ENCODE results near the gene CD55. TPM values are rescaled to one million over a fixed set of nuclear protein-coding genes. Genes with fewer than 3 reads are reported as not detected.
A peak's percentile ranks its signal among the peaks of the same experiment; 100 is the strongest.

Gene CD55
- total RNA-seq, 1 experiment from 2014 or later = 17.3 TPM

GRCh38 chr1:207404849-207405525 is 83.5 kb downstream of the CD55 start:
- no peak overlapping the region for H3K14ac ChIP-seq (ENCODE audit: insufficient read depth, low read length)
- H3K4me2 ChIP-seq (ENCODE audit: insufficient read depth, insufficient read length, low read length) = no peak overlapping the region
- no peak overlapping the region for H3K4ac ChIP-seq (ENCODE audit: low read depth, low read length)
- TF ChIP-seq, protein P1, sequence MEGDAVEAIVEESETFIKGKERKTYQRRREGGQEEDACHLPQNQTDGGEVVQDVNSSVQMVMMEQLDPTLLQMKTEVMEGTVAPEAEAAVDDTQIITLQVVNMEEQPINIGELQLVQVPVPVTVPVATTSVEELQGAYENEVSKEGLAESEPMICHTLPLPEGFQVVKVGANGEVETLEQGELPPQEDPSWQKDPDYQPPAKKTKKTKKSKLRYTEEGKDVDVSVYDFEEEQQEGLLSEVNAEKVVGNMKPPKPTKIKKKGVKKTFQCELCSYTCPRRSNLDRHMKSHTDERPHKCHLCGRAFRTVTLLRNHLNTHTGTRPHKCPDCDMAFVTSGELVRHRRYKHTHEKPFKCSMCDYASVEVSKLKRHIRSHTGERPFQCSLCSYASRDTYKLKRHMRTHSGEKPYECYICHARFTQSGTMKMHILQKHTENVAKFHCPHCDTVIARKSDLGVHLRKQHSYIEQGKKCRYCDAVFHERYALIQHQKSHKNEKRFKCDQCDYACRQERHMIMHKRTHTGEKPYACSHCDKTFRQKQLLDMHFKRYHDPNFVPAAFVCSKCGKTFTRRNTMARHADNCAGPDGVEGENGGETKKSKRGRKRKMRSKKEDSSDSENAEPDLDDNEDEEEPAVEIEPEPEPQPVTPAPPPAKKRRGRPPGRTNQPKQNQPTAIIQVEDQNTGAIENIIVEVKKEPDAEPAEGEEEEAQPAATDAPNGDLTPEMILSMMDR (conservative IDR thresholded peaks at IDR 0.05) = peak; percentile 90
- no peak overlapping the region for H2AFZ ChIP-seq (ENCODE audit: low read length)
- Mint-ChIP-seq H3K9me3 (no peaks in the 10 kb centered on the region), H3K27me3 (ENCODE audit: low read depth) (peaks cover 2% of the 10 kb centered on the region), H3K36me3 (ENCODE audit: insufficient read depth in 1 of 3, low read depth in 3 of 3) (no peaks in the 10 kb centered on the region), H3K27ac (no peak overlapping the region), H3K4me3 (no peak overlapping the region), H3K4me1 (no peaks in the 10 kb centered on the region)
- H2BK15ac ChIP-seq (ENCODE audit: low read depth, low read length) = no peak overlapping the region
- H4K8ac ChIP-seq (replicated peaks; ENCODE audit: insufficient read length, low read depth, low read length) = no peak overlapping the region
- H2AK5ac ChIP-seq (ENCODE audit: insufficient read length, low read length) = no peak overlapping the region
- no peak overlapping the region for H3K56ac ChIP-seq (ENCODE audit: insufficient read length, low read depth, low read length)
- H3K27ac ChIP-seq (ENCODE audit: insufficient read length, low read depth, low read length) = no peak overlapping the region
- H2BK120ac ChIP-seq (ENCODE audit: low read depth, low read length, poor library complexity, severe bottlenecking) = no peak overlapping the region
- H3K9ac ChIP-seq (ENCODE audit: extremely low read depth, insufficient read length, low read length) = no peak overlapping the region
- H2BK5ac ChIP-seq (ENCODE audit: insufficient read length, low read length) = no peak overlapping the region
- H4K20me1 ChIP-seq (ENCODE audit: control insufficient read depth, insufficient read depth, insufficient read length) = no peaks in the 10 kb centered on the region
- no peak overlapping the region for H3K18ac ChIP-seq (ENCODE audit: insufficient read length, low read depth, low read length)
- H4K91ac ChIP-seq (ENCODE audit: insufficient read length, low read depth, low read length) = no peak overlapping the region
- H2BK20ac ChIP-seq (ENCODE audit: low read depth, low read length, poor library complexity, severe bottlenecking) = no peak overlapping the region
- H3K23ac ChIP-seq (ENCODE audit: insufficient read length, low read depth, low read length) = no peak overlapping the region
- H3T11ph ChIP-seq (ENCODE audit: low read length) = no peak overlapping the region
- no peak overlapping the region for H2BK12ac ChIP-seq (ENCODE audit: insufficient read length, low read depth, low read length)
- H3K79me1 ChIP-seq (ENCODE audit: insufficient read depth, low read depth, low read length, poor library complexity, severe bottlenecking) = no peaks in the 10 kb centered on the region
- DNase-seq = no peak
- H3K4me1 ChIP-seq (ENCODE audit: insufficient read depth, low read length) = no peaks in the 10 kb centered on the region
- no peaks in the 10 kb centered on the region for H3K27me3 ChIP-seq (ENCODE audit: insufficient read depth, low read length)
- no peaks in the 10 kb centered on the region for H3K79me2 ChIP-seq (ENCODE audit: insufficient read depth, low read length)
- WGBS (ENCODE audit: extremely low coverage, insufficient read length, low lambda C conversion rate) = no CpG with 5 or more reads among the region's 6 CpGs
- no peaks in the 10 kb centered on the region for H3K9me3 ChIP-seq (ENCODE audit: control insufficient read depth, low read depth, low read length)
- H4K5ac ChIP-seq (ENCODE audit: insufficient read length, low read depth, low read length) = no peak overlapping the region
- no peaks in the 10 kb centered on the region for H3K23me2 ChIP-seq (ENCODE audit: insufficient read length, low read depth, low read length, poor library complexity, severe bottlenecking)
